G401 (cell line): ENCODE results near the gene CALM1. TPM values are rescaled to one million over a fixed set of nuclear protein-coding genes. Genes with fewer than 3 reads are reported as not detected.

Experiments used
- DNase-seq: peaks from one replicate; pipeline ENCODE4 v3.0.0-alpha.2; 2015; ENCODE audit warnings: low spot score
- in situ Hi-C: cut with HindIII; loops from 2 replicates; pipeline ENCODE4 v1.10.0; 2016; ENCODE audit warnings: low sequenced_read_pairs, mixed read lengths
- total RNA-seq: library from RNA; depleted of rRNA; stranded (reverse); fragments of >200 nt; shearing (Covaris generic); gene quantifications from 2 replicates; pipeline ENCODE4 v1.2.3, GENCODE V29; 2014; rRNA removed

Gene CALM1
- total RNA-seq, 1 experiment from 2014 or later: 239 TPM

DNA sequence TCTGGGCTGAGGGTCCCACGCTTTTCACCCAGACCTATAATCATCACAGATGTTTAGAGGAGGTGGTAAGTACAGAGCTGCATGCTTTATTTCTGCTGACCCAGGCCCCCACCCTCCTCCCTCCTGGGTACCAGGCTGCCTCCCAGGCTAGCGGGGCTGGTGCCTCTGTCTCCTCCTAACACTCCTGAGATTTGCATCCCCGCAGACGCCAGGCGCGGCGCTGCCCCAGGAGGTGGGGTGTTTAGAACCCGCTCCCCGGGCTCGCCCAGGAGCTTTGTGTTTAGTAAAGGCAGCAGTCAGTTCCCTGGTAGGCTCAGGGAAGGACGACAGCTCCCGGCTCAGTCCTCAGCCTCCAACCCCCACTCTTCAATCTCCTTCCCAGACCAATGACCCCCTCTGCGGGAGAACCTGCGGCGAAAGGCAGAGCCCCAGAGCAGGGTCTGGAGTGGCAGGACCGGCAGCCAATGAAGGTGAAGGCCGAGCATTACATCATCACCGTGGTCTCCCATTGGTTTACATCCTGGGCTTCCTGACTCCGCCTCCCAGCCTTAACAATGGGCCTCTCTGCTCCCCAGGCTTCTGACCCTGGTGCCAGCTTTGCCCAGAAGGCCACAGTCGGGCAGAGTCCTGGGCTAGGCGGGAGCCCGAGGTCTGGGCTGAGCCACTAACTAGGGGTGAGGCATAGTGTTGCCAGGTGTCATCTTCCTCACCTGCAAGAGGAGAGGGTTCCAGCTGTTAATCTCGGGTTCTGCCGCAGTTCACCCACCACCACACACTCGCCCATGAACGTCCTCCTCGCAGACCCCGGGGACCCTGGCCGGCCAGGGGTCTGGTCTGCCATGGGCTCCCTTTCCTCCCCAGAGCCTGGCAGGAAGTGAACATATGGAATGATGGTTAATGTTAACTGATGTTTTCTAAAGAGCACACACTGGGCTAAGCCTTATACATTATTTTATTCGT lies 57.5 kb downstream of the CALM1 start:
- DNase-seq: peak; percentile 98
- in situ Hi-C loops: no loop called here

DNA sequence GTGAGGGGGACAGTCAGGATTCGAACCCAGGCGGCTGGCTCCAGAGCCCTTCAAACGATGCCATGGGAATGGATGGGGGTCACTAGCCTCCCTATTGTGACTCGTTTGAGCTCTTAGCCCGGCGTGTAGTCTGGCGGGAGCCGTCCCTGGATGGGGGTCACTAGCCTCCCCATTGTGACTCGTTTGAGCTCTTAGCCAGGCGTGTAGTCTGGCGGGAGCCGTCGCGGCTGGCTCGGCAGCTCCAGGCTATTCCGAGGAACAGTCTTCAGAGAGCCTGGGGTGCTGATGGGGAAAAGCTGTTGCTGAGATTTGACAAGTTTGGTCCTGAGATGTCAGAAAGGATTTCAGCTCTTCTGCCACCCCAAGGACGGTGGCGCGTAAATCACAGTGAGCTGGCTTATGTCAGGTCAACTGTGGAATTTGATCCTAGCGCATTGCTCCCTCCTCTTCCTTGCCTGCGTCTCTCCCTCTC lies 58.3 kb downstream of the CALM1 start:
- peak; percentile 43 for DNase-seq
- in situ Hi-C loops: no loop called here

DNA sequence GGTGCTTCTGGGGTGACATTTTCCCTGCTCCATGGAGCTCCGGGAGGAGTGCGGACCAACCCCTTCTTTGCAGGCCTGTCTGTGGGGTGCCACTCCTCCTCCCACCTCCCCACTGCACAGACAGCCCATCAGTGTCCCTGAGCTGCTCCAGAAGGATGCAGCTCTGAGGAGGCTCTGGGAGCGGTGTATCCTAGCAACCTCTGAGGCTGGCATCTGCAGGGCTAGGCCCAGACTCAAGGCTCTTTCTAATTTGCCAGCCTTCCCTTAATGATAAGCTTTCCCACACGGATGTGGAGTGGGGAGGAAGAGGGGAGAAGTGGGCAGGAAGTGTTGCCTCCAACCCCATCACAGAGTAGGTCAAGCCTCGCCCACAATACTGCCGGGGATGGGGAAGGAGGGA lies 59.7 kb downstream of the CALM1 start:
- in situ Hi-C loops: no loop called here
- peak; percentile 60 for DNase-seq

DNA sequence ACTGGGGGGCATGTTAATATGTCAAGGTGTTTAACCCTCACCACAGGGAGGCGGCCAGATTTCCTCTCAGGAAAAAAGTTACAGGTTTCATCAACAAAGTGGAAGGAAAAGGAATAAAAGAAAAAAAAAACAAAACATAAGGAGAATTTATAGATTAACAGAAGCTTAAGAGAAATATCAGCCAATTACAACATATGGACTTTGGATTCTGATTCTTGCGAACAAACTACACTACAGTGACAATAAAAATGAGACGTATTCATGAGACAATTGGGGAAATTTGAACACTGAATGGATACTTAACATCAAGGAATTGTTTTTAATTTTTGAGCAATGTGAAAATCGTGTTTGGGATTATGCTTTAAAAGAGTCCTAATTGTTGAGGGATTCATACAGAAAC lies 60.4 kb downstream of the CALM1 start:
- DNase-seq: no peak
- in situ Hi-C loops: no loop called here

Other genes starting within 250 kb of the CALM1 start
- gene PSMC1, start 140.5 kb upstream of the CALM1 start, total RNA-seq: 165 and 288 TPM in 2 replicates
- 15.4 and 18.1 TPM in 2 replicates for gene NRDE2, start 65.1 kb upstream of the CALM1 start, total RNA-seq